ENCODE results near the gene CCDC24. TPM values are rescaled to one million over a fixed set of nuclear protein-coding genes. Genes with fewer than 3 reads are reported as not detected.

CCDC24 gene
- total and polyA plus RNA-seq, 2 of the 4 experiments (the other 2 are of a cell fraction) = 1.4 to 4.6 TPM

GRCh38 chr1:43944860-43945259 is 46.5 kb upstream of the CCDC24 start:
- Histone ChIP-seq H4K91ac (ENCODE audit: insufficient read depth, low read depth, low read length) (no peak overlapping the region), H3K56ac (ENCODE audit: extremely low read depth, insufficient read depth, low read length) (no peak overlapping the region), H3K4me3 (ENCODE audit: insufficient read depth, low read depth, low read length) (no peak overlapping the region), H2BK20ac (ENCODE audit: low read depth, low read length) (no peak overlapping the region), H4K5ac (ENCODE audit: low read depth, low read length) (no peak overlapping the region), H3K4me1 (ENCODE audit: control insufficient read depth, insufficient read depth, low read length) (peaks cover 15% of the 10 kb centered on the region), H3K4ac (ENCODE audit: low read depth, low read length) (no peak overlapping the region), H2BK5ac (ENCODE audit: low read depth, low read length, poor library complexity, severe bottlenecking) (no peak overlapping the region), H3K9me1 (ENCODE audit: insufficient read depth, low read length) (peaks cover 14% of the 10 kb centered on the region), H3K79me1 (ENCODE audit: low read depth in 1 of 2, low read length in 2 of 2) (peaks cover 9 to 31% of the 10 kb centered on the region in 2 experiments; a peak in 3 of 4 replicates), H3K18ac (ENCODE audit: low read depth, low read length) (no peak overlapping the region), H3K27me3 (ENCODE audit: control insufficient read depth, insufficient read depth, low read length) (no peaks in the 10 kb centered on the region), H3K23ac (ENCODE audit: low read depth, low read length) (no peak overlapping the region), H3K9ac (ENCODE audit: low read depth, low read length) (no peak overlapping the region), H2AK9ac (replicated peaks; ENCODE audit: low read depth, low read length, poor library complexity) (no peak overlapping the region), H4K8ac (ENCODE audit: low read depth in 2 of 2, low read length in 2 of 2) (no peak overlapping the region), H3K36me3 (ENCODE audit: control insufficient read depth, insufficient read depth, low read length) (peaks cover 3% of the 10 kb centered on the region), H2BK120ac (ENCODE audit: low read depth, low read length) (no peak overlapping the region), H3K9me3 (ENCODE audit: control insufficient read depth, insufficient read depth, low read length) (no peaks in the 10 kb centered on the region), H3K27ac (ENCODE audit: insufficient read depth, low read length) (no peak overlapping the region), H4K20me1 (ENCODE audit: insufficient read depth, low read length) (no peaks in the 10 kb centered on the region), H3K14ac (replicated peaks; ENCODE audit: low read depth, low read length) (no peak overlapping the region), H2AK5ac (ENCODE audit: low read depth, low read length) (no peak overlapping the region), H3K4me2 (ENCODE audit: low read depth, low read length) (no peak overlapping the region), H2BK15ac (ENCODE audit: low read depth, low read length) (no peak overlapping the region), H2AFZ (replicated peaks; ENCODE audit: low read length, poor library complexity) (no peak overlapping the region)
- CTCF ChIA-PET = no interaction called here
- no peak for ATAC-seq (ENCODE audit: low read depth)
- dilution Hi-C loops (cut with HindIII; ENCODE audit: low sequenced_read_pairs, unreplicated experiment) = no loop called here
- in situ Hi-C loops (cut with MboI; ENCODE audit: low sequenced_read_pairs) = no loop called here
- no peak for DNase-seq
- intact Hi-C loops (cut with micrococcal nuclease) = no loop called here
- WGBS, 2 experiments (ENCODE audit: extremely low coverage in 2 of 2, insufficient read length in 1 of 2) = 100% methylated on average over 1 of the region's 1 CpG; no CpG with 5 or more reads in 1 of the 2 experiments
- POLR2A ChIA-PET (ENCODE audit: unreplicated experiment) = no interaction called here
- no TSS peak for BruUV-seq (replicated peaks)
- TF ChIP-seq ELK1 (IDR thresholded peaks at IDR 0.05; ENCODE audit: borderline replicate concordance, low read depth, low read length) (no peak), POLR2A (IDR thresholded peaks at IDR 0.05; ENCODE audit: low read depth, low read length) (no peak), RCOR1 (IDR thresholded peaks at IDR 0.05; ENCODE audit: insufficient replicate concordance, low read length) (no peak), MAFK (IDR thresholded peaks at IDR 0.05; ENCODE audit: low read depth, low read length) (no peak), MAZ (IDR thresholded peaks at IDR 0.05; ENCODE audit: borderline replicate concordance, low read depth, low read length) (no peak), RAD21 (IDR thresholded peaks at IDR 0.05; ENCODE audit: low read length) (no peak), RFX5 (IDR thresholded peaks at IDR 0.05; ENCODE audit: low read depth, low read length) (no peak), NFE2L2 (IDR thresholded peaks at IDR 0.05; ENCODE audit: low read depth, low read length) (no peak)
- TF ChIP-seq, protein P1, sequence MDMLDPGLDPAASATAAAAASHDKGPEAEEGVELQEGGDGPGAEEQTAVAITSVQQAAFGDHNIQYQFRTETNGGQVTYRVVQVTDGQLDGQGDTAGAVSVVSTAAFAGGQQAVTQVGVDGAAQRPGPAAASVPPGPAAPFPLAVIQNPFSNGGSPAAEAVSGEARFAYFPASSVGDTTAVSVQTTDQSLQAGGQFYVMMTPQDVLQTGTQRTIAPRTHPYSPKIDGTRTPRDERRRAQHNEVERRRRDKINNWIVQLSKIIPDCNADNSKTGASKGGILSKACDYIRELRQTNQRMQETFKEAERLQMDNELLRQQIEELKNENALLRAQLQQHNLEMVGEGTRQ (IDR thresholded peaks at IDR 0.05; ENCODE audit: low read depth, low read length) = no peak
